GM19193 (cell line): Measurements from ENCODE around the gene ZNF500.

ENCODE experiments used
- POLR2A ChIP-seq: IDR thresholded peaks from 4 replicates; pipeline ENCODE4 v1.6.1; 2011; ENCODE audit not compliant: insufficient read depth, insufficient read length; ENCODE audit errors: extremely low read depth

Gene ZNF500

DNA sequence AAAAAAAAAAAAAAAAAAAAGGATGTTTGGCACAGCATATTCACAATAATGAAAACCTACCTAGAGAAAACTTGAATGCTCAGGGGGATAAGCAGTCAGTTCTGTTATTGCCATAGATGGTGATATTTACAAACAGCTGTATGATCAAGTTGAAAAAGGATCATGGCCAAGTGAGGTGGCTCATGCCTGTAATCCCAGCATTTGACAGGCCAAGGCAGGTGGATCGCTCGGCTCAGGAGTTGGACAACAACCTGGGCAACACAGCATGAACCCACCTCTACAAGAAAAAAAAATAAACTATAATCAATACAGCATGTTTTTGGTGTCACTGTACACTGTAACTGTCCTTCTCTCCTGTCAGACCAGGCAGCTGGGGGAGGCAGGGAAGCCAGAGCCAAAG is 52.0 kb downstream of the ZNF500 start:
- TF ChIP-seq POLR2A, result no peak

DNA sequence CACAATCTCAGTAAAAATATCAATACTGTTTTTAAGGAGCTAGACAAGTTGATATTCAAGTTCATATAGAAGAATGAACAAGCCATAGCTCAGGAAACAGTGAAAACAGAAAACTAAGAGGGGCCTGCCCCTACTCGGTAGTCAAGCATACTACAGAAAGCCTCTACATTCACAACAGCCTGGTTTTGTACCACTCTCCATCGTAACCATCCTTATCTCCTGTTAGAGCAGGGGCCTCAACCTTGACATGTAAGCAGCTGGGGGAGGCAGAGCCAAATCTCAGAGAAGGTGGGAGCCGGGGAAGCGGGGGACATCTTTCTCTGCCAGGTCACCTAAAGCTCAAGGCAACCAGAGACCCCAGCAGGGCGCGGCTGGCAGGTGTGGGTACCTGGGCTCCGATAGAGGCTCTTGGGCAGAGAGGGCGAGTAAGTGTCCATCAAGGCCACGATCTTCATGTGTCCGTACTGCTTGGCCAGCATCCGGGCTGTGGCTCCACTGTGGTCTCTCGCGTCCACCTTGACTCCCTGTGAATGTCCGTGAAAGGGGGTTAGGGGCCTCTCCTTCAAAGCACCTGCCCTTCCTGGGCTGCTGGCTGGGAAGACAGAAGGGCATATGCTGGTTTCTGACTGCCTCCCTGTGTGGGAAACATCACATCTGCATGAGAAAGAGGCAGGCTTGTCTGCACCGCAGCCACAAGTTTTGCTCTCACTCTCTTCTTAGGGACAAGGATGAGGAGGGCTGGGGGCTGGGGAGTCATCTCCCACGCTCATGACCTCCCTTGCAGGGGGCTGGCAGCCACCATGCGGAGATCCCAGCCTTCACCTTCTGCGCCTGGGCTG is 53.1 kb downstream of the ZNF500 start:
- TF ChIP-seq POLR2A, result no peak

DNA sequence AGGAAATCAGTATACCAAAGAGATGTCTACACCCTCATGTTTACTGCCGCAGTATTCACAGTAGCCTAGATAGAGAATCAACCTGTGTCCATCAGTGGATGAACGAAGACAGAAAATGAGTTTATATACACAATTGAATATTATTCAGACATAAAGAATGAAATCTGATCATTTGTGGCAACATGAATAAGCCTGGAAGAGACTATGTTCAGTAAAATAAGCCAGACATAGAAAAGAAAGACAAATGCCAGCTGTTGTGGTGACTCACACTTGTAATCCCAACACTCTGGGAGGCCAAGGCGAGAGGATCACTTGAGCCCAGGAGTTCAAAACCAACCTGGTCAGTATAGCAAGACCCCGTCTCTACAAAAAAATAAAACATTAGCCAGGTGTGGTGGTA is 57.5 kb downstream of the ZNF500 start:
- TF ChIP-seq POLR2A, result no peak

DNA sequence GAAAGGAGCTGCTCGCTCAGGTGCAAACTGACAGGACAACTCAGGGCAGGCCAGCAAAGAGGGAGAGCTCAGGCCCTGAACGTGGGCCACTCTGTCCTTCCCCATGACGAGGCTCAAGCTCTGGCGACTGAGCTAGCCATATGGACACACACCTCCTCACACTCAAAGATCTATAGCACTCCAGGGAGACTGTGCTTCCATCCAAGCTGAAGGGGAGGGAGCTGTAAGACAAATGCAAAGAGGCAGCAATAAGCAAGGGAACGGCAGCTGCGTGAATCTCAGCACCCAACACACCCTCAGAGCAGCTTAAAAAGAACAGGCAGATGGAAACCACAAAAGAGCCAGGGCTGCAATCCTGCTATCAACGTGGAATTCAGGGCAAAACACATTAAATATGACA is 60.1 kb downstream of the ZNF500 start:
- no peak for TF ChIP-seq POLR2A

DNA sequence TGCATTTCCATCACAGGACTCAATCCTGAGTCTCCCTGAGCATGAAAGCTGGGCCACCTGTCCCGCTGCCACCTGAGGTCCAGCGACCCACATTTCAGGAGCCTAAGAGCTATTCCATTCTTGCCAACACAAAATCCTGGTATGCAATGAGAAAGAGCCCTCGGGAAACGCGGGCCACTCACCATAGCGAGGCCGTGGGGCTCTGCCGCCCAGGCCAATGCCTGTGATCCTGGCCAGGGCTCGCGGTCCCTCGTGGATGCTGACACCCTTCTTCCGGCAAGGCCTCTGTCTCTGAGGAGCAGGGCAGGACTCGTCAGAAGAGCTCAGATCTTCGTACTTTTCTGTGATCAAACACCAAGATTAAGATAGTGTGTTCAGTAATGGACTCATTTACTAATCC is 62.0 kb downstream of the ZNF500 start:
- TF ChIP-seq POLR2A, result no peak

DNA sequence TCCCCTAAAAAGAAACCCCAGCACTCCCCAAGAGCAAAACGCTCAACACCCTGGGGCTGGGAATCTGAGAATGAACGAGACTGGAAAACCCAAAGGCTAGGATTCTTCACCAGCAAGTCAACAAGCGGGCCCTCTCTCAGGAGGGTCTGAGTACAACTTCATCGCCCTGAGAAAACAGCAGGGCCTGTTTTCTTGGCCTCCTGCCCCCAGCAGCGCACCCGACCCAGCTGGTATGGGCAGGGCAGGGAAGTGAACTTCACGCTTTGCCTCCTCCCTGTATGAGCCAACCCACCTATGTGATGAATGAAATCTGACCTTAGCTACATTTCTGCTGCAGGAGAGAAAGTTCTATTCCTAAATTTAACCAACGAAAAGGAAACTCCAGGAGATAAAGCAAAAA is 62.5 kb downstream of the ZNF500 start:
- TF ChIP-seq POLR2A, result no peak

DNA sequence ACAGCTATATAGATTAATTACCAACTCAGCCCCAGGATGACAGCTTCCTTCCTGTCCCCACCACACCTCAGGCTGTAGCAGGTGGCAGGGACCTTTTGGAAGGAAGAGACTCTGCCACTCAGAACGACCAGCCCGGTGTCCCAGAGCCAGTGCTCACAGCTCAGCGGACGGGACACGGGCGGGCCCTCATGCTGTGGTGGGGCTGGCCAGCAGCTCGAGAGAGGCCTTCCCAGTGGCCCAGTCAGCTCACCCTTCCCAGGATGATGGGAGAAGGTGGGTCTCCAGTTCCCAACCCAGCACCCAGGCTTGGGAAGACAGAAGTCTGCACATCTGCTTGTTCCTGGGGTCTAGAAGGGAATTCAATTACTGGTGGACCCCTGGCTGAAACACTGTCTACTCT is 63.1 kb downstream of the ZNF500 start:
- no peak for TF ChIP-seq POLR2A

DNA sequence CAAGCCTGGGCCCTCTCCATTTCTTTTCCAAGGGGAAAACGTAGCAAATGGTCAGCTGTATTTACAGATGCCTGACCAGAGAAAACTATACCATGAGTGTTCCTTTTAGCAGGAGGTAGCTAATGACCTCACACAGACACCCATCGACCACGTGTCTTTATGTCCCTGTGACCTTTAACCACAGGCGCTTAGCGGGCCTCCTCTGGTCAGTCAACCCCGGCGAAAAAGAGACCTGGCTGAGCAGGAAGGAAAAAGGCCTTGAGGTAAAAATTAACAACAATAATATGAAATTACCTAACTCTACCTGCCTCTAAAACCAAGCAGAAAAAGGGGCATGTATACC is 64.5 kb downstream of the ZNF500 start:
- TF ChIP-seq POLR2A, result no peak

DNA sequence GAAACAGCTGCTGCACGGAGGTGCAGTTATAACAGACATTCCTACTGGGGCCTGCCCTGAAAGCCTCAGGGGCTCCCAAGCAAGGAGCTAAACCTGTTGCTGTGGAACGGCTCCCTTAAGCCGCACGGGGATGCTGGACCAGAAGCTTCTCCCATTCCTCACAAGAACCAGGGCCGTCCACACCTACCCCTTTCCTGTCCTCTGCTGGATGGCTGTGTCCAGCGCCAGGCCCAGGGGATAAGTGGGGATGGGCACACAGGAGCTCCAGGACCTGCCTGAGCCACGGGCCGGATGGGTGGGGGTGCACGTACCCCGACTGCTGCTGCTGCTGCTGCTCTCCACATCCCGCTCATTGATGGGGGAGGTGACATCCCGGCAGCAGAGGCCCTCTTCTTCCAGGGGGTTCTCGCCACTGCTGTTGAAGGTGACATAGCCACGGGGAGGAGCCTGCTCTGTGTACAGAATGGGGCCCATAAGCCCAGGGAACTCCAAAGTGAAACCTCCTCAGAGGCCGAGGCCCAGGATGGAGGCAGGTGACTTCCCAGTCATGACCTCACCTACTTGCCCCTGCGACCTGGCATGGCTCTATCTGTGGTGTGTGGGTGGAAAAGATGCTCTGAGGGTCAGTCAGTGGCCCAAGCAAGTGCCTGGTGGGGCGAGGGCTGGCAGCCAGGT is 65.0 kb downstream of the ZNF500 start:
- TF ChIP-seq POLR2A, result no peak

DNA sequence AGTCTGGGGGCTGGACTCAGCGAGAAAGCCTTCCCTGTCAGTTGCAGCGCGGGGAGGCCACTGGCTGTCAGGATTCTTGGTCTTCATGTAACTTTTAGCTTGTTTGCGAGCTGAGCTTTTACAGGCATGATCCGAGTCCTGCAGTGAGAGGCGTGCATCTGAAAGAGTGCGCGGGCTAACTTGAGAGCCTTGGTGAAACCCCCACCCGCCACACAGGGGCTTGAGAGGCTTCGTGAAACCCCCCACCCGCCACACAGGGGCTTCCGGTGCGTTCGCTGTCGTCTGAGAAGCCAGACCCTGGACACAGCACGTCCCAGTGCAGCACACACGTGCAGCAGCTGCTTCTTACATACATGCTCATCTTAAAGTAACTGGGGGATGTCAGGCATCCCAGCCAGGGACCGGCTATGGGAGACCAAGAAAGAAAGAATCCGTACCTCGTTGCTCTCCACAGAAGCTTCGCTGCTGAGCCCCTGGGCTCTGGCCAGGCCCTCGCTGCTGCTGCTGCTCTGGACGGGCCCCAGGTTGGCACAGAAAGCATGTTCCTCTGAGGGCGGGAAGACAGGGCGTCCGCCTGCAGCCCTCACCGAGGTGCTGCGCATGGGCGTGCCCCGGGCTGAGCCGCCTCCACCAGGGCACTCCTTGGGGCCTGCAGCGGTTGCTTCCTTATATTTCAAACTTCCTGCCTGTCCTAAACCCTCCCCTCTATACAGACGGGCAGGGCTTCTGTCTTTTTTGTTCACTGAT is 65.8 kb downstream of the ZNF500 start:
- no peak for TF ChIP-seq POLR2A

DNA sequence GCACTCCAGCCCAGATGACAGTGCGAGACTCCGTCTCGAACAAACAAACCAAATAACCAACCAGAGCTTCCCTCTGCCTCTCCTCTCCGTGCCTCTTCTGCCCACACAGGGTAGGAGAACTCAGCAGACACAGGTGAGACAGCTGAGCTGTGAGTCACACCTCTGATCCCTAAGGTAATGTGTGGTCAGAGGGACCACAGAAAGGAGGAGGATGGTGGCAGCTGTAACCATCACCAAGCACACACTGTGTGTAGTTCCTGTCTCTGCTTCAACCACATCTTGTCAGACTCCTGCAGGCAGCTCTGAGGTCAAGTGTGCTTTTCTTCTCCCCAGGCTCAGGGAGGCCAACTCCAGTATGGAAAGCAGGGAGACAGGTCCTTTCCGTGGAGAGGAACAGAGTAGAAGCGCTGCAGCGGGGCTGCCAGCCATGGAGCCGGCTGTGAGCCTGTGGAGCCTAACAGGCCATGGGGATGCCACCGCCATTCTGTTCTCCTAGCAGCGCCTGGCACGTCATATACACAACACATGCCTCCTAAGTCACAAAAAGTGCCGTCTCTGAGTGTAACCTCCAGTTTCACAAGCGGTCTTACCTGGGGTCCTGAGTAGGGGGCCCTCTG is 66.5 kb downstream of the ZNF500 start:
- TF ChIP-seq POLR2A, result no peak

DNA sequence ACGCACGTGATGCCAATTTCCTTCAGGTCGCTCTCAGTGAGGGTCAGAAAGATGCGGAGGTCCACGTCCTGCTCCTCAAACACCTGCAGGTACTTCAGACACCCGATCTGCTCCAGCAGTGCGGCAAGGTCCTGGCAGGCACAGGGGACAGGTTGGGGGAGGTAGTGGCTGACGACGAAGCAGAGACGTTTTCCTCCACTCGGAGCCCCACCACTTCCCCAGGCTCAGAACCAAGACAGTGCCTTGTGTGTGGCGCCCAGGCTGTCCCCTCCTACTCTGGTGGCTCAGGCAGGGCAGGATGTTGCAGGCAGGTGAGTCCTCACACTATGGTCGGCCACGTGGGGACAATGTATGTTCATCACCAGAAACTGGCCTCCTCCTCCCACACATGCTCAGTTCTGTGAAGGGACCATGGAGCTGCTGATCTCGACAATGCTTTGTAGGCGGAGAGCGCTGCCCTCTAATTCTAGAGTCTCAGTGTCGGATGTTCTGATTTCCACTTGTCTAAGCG is 67.9 kb downstream of the ZNF500 start:
- no peak for TF ChIP-seq POLR2A

DNA sequence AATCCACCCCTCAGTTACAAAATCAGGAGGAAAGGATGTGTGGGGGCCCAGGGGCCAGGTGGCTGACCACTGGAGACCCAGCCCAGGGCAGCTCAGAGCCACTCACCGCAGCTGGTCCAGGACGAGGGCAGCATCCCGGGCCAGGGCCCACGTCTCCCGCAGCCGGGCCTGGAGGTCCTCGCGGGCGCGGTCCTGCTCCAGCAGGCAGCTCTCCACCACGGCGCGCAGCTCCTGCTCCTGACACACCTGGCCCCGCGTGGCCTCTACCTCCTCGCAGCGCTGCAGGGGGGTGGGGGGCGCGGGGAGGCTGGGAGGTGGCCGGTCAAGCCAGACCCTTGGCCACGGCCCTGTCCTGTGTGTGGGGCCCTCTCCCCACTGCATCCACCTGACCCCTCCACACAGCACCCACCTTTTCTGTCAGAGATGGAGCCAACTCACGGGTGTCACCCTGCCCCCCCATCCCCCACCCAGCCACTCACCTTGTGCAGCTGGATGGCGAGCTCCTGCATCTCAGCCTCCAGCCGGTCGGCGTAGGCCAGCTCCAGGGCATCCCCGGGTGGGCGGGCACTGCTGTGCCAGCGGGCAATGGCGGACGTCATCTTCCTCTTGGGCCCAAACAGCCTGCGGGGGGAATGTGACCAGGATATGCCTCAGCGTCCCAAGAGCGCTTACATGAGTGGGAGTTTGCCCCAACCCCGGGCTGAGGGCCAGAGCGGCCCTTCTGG is 68.5 kb downstream of the ZNF500 start:
- TF ChIP-seq POLR2A, result no peak
